ENCODE measurements around the gene CAPS.

DNA sequence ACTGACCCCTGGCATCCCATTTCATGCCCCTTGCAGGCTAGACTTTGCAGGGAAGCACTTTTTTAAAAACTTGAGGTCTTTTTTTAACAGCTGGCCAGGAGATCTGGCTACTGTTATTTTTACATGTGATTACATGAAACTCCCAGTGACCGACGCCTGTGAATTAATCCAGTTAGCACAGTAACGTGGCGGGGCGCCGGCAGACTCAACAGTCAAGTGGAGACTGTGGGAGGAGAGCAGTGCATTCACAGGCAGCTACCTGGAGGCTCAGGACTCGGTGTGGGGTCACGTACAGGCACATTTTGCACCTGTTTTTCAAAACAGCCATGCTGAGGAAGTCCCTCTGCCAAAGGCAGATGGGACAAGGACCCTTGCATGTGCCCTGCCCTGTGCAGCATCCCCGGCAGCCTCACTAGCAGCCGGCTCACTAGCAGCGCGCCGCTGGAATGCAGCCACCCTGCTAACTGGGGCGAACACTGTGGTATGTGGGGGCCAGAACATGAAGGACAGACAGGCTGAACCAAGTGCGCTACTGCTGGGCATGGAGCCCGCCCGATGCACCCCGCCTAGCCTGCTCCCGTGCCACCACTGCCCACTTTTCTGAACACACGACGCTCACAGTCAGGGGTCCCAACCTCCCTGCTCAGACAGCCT, 18.7 kb downstream of the CAPS start:
- TF ChIP-seq POLR2AphosphoS5 (IDR thresholded peaks at IDR 0.05) (no peak), POLR2A (IDR thresholded peaks at IDR 0.05) (no peak)
- TF ChIP-seq, protein P1, sequence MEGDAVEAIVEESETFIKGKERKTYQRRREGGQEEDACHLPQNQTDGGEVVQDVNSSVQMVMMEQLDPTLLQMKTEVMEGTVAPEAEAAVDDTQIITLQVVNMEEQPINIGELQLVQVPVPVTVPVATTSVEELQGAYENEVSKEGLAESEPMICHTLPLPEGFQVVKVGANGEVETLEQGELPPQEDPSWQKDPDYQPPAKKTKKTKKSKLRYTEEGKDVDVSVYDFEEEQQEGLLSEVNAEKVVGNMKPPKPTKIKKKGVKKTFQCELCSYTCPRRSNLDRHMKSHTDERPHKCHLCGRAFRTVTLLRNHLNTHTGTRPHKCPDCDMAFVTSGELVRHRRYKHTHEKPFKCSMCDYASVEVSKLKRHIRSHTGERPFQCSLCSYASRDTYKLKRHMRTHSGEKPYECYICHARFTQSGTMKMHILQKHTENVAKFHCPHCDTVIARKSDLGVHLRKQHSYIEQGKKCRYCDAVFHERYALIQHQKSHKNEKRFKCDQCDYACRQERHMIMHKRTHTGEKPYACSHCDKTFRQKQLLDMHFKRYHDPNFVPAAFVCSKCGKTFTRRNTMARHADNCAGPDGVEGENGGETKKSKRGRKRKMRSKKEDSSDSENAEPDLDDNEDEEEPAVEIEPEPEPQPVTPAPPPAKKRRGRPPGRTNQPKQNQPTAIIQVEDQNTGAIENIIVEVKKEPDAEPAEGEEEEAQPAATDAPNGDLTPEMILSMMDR (IDR thresholded peaks at IDR 0.05) = no peak
